Neuronal stem cell (in vitro differentiated cells): ENCODE measurements around the gene CREB3L2.

Experiments
- DNase-seq: peaks from one replicate; pipeline ENCODE4 v3.0.0-alpha.2; 2013; ENCODE audit warnings: low spot score
- H2AFZ ChIP-seq: one replicate; pipeline ENCODE4 v1.6.1; 2013; ENCODE audit warnings: mild to moderate bottlenecking, low read length, inconsistent platforms
- H2AK5ac ChIP-seq: 2 replicates; pipeline ENCODE4 v1.6.1; 2013; ENCODE audit warnings: low read depth, mild to moderate bottlenecking, inconsistent platforms, low read length, moderate library complexity, mixed read lengths
- H2BK120ac ChIP-seq: 2 replicates; pipeline ENCODE4 v1.6.1; 2013; ENCODE audit warnings: low read depth, mild to moderate bottlenecking, inconsistent platforms, low read length, moderate library complexity, mixed read lengths
- H2BK12ac ChIP-seq: one replicate; pipeline ENCODE4 v1.6.1; 2013; ENCODE audit warnings: low read length, inconsistent platforms
- H2BK15ac ChIP-seq: 2 replicates; pipeline ENCODE4 v1.6.1; 2013; ENCODE audit warnings: mild to moderate bottlenecking, low read length, inconsistent platforms, mixed read lengths
- H2BK5ac ChIP-seq: one replicate; pipeline ENCODE4 v1.6.1; 2013; ENCODE audit warnings: inconsistent platforms, mild to moderate bottlenecking, low read length, moderate library complexity
- H3K14ac ChIP-seq: one replicate; pipeline ENCODE4 v1.6.1; 2013; ENCODE audit warnings: low read length, inconsistent platforms
- H3K18ac ChIP-seq: 2 replicates; pipeline ENCODE4 v1.6.1; 2013; ENCODE audit warnings: low read length, inconsistent platforms
- H3K23ac ChIP-seq: 2 replicates; pipeline ENCODE4 v1.6.1; 2013; ENCODE audit warnings: low read depth, mild to moderate bottlenecking, mixed read lengths, low read length, inconsistent platforms; ENCODE audit not compliant: poor library complexity
- H3K27ac ChIP-seq: replicated peaks from 3 replicates; pipeline ENCODE4 v1.5.1; 2013; ENCODE audit warnings: low read length, inconsistent platforms
- H3K27me3 ChIP-seq, 3 experiments: 2 replicates each; pipeline ENCODE4 v1.6.1; 2013; ENCODE audit warnings: low read length in 3 of 3, mild to moderate bottlenecking in 2 of 3, inconsistent platforms in 1 of 3, low read depth in 1 of 3, mixed read lengths in 1 of 3, moderate library complexity in 1 of 3; ENCODE audit not compliant: control insufficient read depth in 3 of 3, insufficient read depth in 3 of 3
- H3K36me3 ChIP-seq, 2 donors: replicated peaks in 1 of 2; 2 replicates each; pipeline ENCODE4 v1.6.1; 2013; ENCODE audit warnings: low read length in 2 of 2; ENCODE audit not compliant: control insufficient read depth in 2 of 2, insufficient read depth in 2 of 2
- H3K4ac ChIP-seq: 2 replicates; pipeline ENCODE4 v1.6.1; 2013; ENCODE audit warnings: inconsistent platforms, mild to moderate bottlenecking, low read length, moderate library complexity
- H3K4me1 ChIP-seq, 2 donors: 1 replicate in 1 of 2; 2 replicates in 1 of 2; pipeline ENCODE4 v1.6.1; 2013; ENCODE audit warnings: low read length in 2 of 2, low read depth in 1 of 2; ENCODE audit not compliant: control insufficient read depth in 2 of 2, insufficient read depth in 1 of 2
- H3K4me2 ChIP-seq: one replicate; pipeline ENCODE4 v1.6.1; 2013; ENCODE audit warnings: mild to moderate bottlenecking, low read length, inconsistent platforms; ENCODE audit not compliant: insufficient read depth, poor library complexity, severe bottlenecking
- H3K4me3 ChIP-seq, 2 donors: 2 replicates each; pipeline ENCODE4 v1.5.1; 2013; ENCODE audit warnings: low read length in 2 of 2, mild to moderate bottlenecking in 2 of 2, inconsistent platforms in 1 of 2, moderate library complexity in 1 of 2
- H3K79me1 ChIP-seq: one replicate; pipeline ENCODE4 v1.6.1; 2013; ENCODE audit warnings: low read depth, mild to moderate bottlenecking, inconsistent platforms, low read length, moderate library complexity
- H3K9ac ChIP-seq: one replicate; pipeline ENCODE4 v1.6.1; 2013; ENCODE audit warnings: mild to moderate bottlenecking, low read depth, low read length, inconsistent platforms; ENCODE audit not compliant: poor library complexity
- H3K9me3 ChIP-seq, 2 donors: replicated peaks in 1 of 2; 2 replicates each; pipeline versions ENCODE3 to v1.6.1; 2013; ENCODE audit warnings: low read length in 2 of 2, mild to moderate bottlenecking in 2 of 2, inconsistent platforms in 1 of 2, low read depth in 1 of 2, mixed read lengths in 1 of 2, moderate library complexity in 1 of 2; ENCODE audit not compliant: control insufficient read depth in 2 of 2, insufficient read depth in 1 of 2
- H4K8ac ChIP-seq: one replicate; pipeline ENCODE4 v1.6.1; 2013; ENCODE audit warnings: low read depth, mild to moderate bottlenecking, inconsistent platforms, low read length, moderate library complexity
- H4K91ac ChIP-seq: one replicate; pipeline ENCODE4 v1.6.1; 2013; ENCODE audit warnings: low read length, low read depth, mild to moderate bottlenecking, inconsistent platforms; ENCODE audit not compliant: poor library complexity
- WGBS, 2 donors: extraction: QIAGEN DNeasy Blood & Tissue Kit; methylation state at CpG; one replicate each; pipeline ENCODE4 v1.1.7; 2013; ENCODE audit warnings: missing lambda C conversion rate in 2 of 2, mixed read lengths in 1 of 2; ENCODE audit not compliant: insufficient read length in 2 of 2, insufficient replicate concordance in 1 of 2; ENCODE audit errors: extremely low coverage in 2 of 2; 5-methylcytosine and 5-hydroxymethylcytosine counted together

CREB3L2 gene

DNA sequence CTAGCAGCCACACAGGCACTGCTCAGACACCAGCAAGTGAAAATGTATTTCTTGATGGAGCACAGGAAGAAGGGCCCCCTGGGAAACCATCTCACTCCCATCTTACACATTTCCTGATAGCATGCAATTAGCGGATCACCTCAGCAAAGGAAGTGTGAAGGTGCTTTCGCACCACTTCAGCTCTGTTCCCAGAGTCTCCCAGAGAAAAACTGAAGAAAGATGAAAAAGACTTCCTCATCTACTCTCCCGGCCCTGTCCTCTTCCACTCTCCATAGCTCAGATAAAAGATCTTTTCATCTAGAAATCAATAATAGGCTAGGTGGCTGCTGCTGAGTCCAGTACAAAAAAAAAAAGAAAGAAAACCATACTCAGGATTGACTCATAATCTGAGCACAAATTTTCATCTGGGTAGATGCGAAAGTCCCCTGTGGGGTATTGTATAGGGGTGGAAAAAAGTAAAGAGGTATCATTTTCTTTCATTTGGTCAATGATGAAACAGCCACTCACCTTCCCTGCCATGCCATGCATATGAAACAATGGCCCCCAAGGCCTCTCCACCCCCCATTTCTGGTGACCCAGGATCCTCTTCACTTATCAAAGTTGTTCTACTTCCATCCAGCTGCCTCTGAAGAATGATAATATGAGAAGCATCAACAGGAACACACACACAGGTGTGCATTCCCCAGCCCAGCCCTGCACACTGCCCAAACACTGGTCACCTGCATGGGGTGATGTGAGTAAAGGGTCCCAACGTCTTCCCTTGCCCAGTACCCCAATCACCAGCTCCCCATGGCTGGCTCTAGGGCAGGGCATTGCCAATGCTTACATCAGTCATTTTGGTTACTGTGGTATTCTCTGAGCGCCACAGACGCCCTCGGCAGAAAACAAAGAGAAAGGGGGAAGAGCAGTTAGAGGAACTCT is 106.3 kb downstream of the CREB3L2 start:
- Histone ChIP-seq H3K36me3 (peaks cover 11 to 76% of the 10 kb centered on the region in 2 donors), H3K4me1 (peaks cover 0 to 2% of the 10 kb centered on the region in 2 donors)

DNA sequence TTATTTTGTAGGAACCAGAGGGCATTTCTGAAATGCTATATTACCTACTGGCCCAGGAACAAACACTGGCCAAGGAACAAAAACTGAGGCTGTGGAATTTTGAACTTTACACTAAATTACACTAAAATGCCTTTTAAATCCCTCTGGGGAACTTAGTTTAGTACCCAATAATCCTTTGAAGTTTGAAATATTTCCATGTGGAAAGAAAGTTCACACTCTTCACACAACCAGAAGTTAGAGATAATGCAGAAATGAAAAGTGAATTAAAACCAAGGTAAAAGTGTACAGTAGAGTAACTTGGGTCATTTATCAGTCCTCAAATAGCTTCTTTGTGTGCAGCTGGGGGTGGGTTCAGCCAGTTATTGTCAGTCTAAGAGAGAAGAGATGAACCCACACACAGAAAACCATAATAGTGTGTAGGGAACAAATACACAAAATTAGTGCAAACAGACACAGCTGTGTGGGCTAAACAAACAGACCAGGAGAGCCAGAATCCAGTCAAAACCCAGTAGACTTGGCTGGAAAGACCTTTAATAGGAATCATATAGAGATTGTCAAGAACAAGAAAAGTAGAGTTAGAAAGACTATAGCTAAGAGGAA is 108.6 kb downstream of the CREB3L2 start:
- Histone ChIP-seq H2BK120ac (no peak overlapping the region), H3K18ac (no peak overlapping the region), H3K27me3 (no peaks in the 10 kb centered on the region), H2AFZ (no peak overlapping the region), H2AK5ac (no peak overlapping the region), H3K23ac (no peak overlapping the region), H3K27ac (no peak overlapping the region), H3K14ac (no peak overlapping the region), H2BK5ac (no peak overlapping the region), H3K4me1 (no peaks in the 10 kb centered on the region), H4K91ac (no peak overlapping the region), H3K36me3 (peaks cover 9 to 68% of the 10 kb centered on the region in 2 donors), H3K79me1 (no peaks in the 10 kb centered on the region), H3K9ac (no peak overlapping the region), H3K9me3 (peaks cover 0 to 4% of the 10 kb centered on the region in 2 donors), H2BK12ac (no peak overlapping the region), H3K4ac (no peak overlapping the region), H3K4me2 (no peak overlapping the region), H4K8ac (no peak overlapping the region), H2BK15ac (no peak overlapping the region), H3K4me3 (no peak overlapping the region)
- no peak for DNase-seq

More for the DNA sequence above, 106.3 kb downstream of the CREB3L2 start:
- no peak overlapping the region for H3K18ac ChIP-seq
- no peaks in the 10 kb centered on the region for H3K27me3 ChIP-seq
- H3K79me1 ChIP-seq, result no peaks in the 10 kb centered on the region
- no peak overlapping the region for H3K23ac ChIP-seq
- no peak overlapping the region for H3K4ac ChIP-seq
- H3K4me2 ChIP-seq, result no peak overlapping the region
- H2AFZ ChIP-seq, result no peak overlapping the region
- no peak overlapping the region for H4K8ac ChIP-seq
- H3K9me3 ChIP-seq, result peaks cover 0 to 4% of the 10 kb centered on the region in 2 donors
- H2AK5ac ChIP-seq, result no peak overlapping the region
- no peak for DNase-seq
- no peak overlapping the region for H3K27ac ChIP-seq
- no peak overlapping the region for H3K14ac ChIP-seq
- no peak overlapping the region for H2BK120ac ChIP-seq
- H2BK5ac ChIP-seq, result no peak overlapping the region
- no CpG with 5 or more reads among the region's 8 CpGs for WGBS, 2 donors
- no peak overlapping the region for H3K9ac ChIP-seq
- no peak overlapping the region for H2BK15ac ChIP-seq
- no peak overlapping the region for H3K4me3 ChIP-seq
- no peak overlapping the region for H2BK12ac ChIP-seq
- no peak overlapping the region for H4K91ac ChIP-seq

- no peak overlapping the region for H3K4me3 ChIP-seq
- no peak overlapping the region for H3K23ac ChIP-seq
These were observed 110.8 kb downstream of the CREB3L2 start for GRCh38 chr7:137891016-137891655.

GRCh38 chr7:137890449-137890921 is 111.4 kb downstream of the CREB3L2 start:
- Histone ChIP-seq H4K8ac (no peak overlapping the region), H2BK120ac (no peak overlapping the region), H2BK15ac (no peak overlapping the region), H3K4ac (no peak overlapping the region), H4K91ac (no peak overlapping the region), H2AFZ (no peak overlapping the region), H3K36me3 (peaks cover 2 to 57% of the 10 kb centered on the region in 2 donors), H3K79me1 (no peaks in the 10 kb centered on the region), H3K4me2 (no peak overlapping the region), H3K18ac (no peak overlapping the region), H3K27ac (no peak overlapping the region), H2AK5ac (no peak overlapping the region), H3K14ac (no peak overlapping the region), H3K4me1 (peaks cover 12 to 13% of the 10 kb centered on the region in 2 donors), H3K9ac (no peak overlapping the region), H3K23ac (no peak overlapping the region), H3K27me3 (no peaks in the 10 kb centered on the region), H3K9me3 (peaks cover 0 to 4% of the 10 kb centered on the region in 2 donors), H2BK5ac (no peak overlapping the region), H3K4me3 (no peak overlapping the region), H2BK12ac (no peak overlapping the region)
- no CpG with 5 or more reads among the region's 3 CpGs for WGBS, 2 donors
- no peak for DNase-seq

More at GRCh38 chr7:137891016-137891655, 110.8 kb downstream of the CREB3L2 start:
- Histone ChIP-seq H3K9me3 (peaks cover 0 to 4% of the 10 kb centered on the region in 2 donors), H3K9ac (no peak overlapping the region), H3K4me1 (peaks cover 9 to 11% of the 10 kb centered on the region in 2 donors), H2BK12ac (no peak overlapping the region), H2BK120ac (no peak overlapping the region), H4K8ac (no peak overlapping the region), H2AK5ac (no peak overlapping the region), H3K27ac (no peak overlapping the region), H3K4ac (no peak overlapping the region), H4K91ac (no peak overlapping the region), H3K36me3 (peaks cover 7 to 59% of the 10 kb centered on the region in 2 donors), H3K27me3 (no peaks in the 10 kb centered on the region), H3K14ac (no peak overlapping the region), H2BK15ac (no peak overlapping the region), H3K4me2 (no peak overlapping the region), H3K79me1 (no peaks in the 10 kb centered on the region), H3K18ac (no peak overlapping the region), H2BK5ac (no peak overlapping the region), H2AFZ (no peak overlapping the region)
- no CpG with 5 or more reads among the region's 4 CpGs for WGBS, 2 donors
- DNase-seq, result no peak
